GM12891 (cell line): ENCODE measurements around the gene MBD3L4.

ENCODE experiments used
- PAX5 ChIP-seq: IDR thresholded peaks from 2 replicates; pipeline ENCODE4 v1.6.1; 2011; ENCODE audit warnings: low read length, moderate library complexity, mild to moderate bottlenecking; ENCODE audit not compliant: insufficient read depth, severe bottlenecking
- POLR2A ChIP-seq: IDR thresholded peaks from 2 replicates; pipeline ENCODE4 v1.6.1; 2011; ENCODE audit warnings: low read depth, low read length, control low read depth
- POLR2AphosphoS5 ChIP-seq: IDR thresholded peaks from 2 replicates; pipeline ENCODE4 v1.6.1; 2011; ENCODE audit warnings: low read depth, low read length, control low read depth
- SPI1 ChIP-seq: IDR thresholded peaks from 2 replicates; pipeline ENCODE4 v1.6.1; 2011; ENCODE audit warnings: low read depth, low read length, control low read depth

- TF ChIP-seq POLR2A (no peak), POLR2AphosphoS5 (no peak), SPI1 (peak; percentile 93), PAX5 (no peak)
Measured at GRCh38 chr19:6987850-6988249, 52.1 kb downstream of the MBD3L4 start.
